GM19455 (cell line): ENCODE data around the gene PLEKHG1.

Experiments used
- ATAC-seq: cut with Tn5 transposase; IDR thresholded peaks from one replicate; pipeline ENCODE4 v1.9.1; 2021; ENCODE audit not compliant: unreplicated experiment

PLEKHG1 gene

DNA sequence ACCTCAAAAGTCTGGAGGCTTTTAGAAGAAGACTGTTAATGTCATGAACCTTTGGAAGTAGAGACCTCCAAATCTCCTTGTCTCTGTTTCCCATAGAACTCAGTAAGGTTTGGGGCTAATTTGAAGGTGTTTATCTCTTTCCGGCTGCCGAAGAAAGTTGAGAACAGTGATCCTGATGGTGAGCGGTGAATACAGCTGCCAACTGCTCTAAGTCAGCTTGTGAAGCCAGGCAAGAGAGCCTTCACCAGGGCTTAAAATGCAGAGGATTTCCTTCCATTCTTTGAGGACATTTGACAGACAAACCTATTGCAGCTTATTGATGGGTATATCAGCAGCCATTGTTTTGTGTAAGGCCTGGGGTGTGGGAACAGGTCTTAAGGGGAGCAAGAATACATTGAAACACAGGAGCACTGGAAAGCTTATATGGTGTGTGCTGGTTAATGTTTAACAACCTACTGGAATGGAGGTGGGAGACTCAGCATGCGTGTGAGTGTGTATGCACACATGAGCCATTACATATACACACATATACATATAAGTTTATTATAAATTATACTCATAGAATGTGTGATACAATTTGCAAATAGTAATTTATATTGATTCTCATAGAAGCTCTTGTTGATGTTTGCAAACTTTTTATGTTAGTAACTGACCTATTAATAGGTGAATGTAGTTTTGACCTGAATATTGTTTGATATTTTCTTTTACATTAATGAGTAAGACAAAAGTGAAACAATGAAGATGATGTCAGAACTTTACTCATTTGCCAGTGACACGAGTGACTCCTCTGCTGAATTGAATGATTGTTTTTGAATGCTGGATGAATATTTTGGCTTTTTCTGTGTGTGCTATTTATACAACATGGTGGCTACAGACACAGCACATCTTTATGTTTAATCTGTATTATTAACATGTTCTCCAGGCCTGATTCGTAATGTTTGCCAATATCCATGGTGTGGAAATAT lies 18.1 kb downstream of the PLEKHG1 start:
- ATAC-seq, result no peak

DNA sequence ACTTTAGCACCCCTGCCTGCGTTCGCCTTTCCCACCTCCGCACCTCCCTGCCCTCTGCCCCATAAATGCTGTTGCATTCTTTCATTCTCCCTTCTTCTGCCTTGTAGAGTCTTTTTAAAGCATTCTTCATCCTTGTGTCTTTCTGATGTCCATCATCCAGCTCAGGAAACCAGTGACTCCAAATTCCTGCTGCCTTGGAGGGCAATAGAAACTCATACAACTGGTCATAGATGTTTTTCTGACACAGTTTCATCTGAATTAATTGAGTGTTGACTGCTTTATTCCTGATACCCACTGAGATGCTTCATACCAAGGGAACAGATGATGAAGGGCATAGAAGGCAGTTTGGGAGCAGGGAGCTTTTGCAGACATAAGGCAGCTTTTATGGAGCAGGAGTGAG lies 19.6 kb downstream of the PLEKHG1 start:
- ATAC-seq, result no peak

DNA sequence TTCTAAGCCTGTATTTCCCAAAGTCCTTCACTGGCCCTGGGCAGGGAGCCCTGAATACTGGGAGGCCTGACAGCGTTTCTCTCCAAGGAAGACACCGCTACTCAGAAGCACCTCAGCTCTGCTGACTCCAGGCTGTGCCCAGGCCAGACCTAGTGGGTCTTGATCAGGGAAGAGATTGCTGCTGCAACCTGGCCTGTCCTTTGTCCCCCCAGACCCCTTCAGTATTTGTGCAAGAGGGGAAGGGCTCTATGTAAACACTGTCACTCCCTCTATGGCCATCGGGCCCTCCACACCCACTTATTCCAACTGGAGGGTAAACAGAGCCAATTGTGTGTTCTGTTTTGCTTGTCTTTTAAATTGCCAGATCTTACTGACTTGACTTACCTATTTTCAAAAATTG lies 20.6 kb downstream of the PLEKHG1 start:
- no peak for ATAC-seq

DNA sequence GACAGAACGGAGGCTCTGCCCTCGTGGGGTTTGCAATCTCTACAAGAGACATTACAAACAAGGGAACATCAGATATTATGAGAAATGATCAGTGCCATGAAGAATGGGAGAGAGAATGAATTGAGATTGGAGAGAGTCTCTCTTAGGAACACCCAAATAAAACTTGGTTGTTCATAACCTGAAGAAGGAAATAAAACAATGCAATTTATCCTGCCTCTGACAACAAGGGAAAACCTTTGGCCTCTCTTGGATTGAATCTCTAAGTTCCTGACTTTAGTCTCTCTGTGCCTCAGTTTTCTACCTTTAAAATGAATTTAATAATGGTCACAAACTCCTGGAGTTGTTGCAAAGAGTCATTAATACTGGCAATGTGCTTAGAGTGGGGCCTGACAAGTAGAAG lies 21.1 kb downstream of the PLEKHG1 start:
- ATAC-seq, result no peak

DNA sequence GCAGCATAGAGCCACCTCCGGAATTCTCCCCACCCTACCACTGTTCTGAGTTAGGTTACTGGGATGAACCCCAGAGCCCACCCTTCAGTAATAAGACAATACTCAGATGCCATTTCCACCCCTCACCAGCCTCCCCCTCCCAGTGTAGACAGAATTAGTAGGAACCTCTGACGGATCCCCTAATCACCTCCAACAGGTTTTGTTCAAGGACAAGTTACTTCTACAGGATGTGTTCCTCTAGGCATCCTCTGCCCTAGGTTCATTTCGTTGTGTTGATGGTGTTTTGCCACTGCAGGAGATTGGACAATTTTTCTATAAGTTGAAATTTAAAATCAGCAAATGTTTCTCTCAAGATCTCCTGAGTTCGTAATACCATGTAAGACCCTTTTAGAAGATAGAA lies 22.8 kb downstream of the PLEKHG1 start:
- ATAC-seq, result no peak

DNA sequence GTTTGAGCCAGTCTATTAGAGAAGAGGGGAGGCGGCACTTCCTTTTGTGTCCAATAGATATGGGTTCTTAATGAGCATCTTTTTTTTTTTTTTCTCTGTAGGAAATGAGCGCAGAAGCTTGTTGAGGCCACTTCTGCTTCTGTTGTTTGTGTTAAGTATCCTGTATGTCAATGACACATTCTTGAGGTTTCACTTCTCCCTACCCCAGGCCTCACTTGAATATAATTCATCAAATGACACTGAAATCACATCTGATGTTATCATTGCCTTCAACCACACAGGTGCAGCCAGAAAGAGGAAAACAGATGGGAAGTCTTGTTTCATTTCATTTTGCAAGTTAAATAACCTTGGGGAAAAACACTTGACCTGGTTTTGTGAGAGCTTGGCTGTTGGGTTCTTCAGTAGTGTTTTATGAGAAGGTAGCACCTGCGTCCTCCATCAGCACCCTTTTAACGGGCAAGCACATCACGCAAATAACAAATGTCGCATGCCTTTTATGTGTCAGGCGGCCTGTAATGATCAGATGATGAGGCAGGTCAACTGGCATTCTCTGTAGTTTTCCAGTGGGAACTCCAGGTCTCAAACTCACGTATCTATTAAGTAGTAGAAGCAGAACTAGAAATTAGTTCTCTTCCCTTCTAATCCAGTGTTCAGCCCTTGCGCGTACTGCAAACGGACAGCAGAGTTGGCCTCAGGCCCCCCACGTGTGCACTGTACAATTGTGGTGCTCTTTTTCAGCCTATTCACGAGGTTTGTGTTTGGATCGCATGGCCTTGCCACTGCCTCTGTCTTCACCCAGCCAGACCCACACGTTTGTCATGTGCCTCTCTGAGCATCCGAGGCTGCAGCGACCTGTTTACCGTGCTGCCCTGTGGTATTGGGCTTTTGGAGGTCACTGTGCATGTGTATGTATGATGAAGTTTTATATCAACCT lies 23.5 kb downstream of the PLEKHG1 start:
- ATAC-seq, result peak; percentile 98

DNA sequence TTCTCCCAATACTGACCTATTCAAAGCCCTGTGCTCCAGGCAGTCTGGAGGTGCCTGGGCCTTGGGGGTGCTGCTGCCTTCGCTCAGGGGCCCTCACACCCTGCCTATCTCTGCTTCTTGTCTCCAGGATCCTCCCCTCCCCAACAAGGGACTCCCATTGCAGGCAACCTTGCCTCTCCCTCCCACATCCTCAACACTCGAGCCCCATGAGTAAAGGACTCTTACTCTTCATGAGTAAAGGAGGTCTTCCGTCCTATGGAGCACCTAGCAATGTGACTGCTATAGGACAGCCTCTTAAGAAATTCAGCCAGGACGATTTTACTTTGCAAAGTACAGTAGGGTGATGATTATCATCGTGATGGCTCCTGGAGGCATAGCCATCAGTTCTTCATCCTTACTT lies 24.5 kb downstream of the PLEKHG1 start:
- ATAC-seq, result no peak

DNA sequence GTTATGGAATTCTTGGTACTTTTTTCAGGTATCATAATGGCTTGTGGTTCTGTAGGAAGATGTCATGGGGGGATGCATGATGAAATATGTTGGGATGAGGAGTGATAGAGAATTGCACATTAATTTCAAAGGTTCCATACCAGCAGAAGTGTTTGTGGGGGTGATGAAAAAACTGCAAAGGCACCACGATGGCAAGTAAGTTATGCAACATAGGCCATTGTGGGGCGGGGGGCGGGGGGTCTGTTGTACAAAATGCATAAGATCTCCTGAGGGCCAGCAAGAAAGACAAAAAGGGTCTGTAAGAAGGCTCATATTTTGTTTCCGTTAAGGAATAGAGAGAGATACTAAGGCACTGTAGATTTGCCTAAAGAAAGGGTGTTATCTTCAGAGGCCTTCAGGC lies 26.2 kb downstream of the PLEKHG1 start:
- no peak for ATAC-seq

DNA sequence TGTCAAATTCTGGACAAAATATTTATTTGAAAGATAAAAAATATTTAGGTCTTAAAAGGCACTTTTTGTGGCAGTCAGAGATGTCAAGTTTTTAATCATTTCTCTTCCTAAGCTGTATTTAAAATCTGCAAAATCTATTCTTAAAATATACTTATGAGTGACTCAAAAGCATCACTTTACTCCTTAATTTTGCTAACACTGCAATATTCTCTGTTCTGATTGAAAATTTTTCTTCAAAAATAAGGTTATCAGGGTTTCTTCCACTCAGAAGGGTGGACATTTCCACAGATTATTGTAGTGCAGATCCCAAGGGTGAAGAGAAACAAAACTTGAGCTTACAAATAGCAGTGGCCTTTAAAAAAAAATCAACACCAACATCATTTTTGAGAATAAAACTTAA lies 27.5 kb downstream of the PLEKHG1 start:
- ATAC-seq, result no peak

DNA sequence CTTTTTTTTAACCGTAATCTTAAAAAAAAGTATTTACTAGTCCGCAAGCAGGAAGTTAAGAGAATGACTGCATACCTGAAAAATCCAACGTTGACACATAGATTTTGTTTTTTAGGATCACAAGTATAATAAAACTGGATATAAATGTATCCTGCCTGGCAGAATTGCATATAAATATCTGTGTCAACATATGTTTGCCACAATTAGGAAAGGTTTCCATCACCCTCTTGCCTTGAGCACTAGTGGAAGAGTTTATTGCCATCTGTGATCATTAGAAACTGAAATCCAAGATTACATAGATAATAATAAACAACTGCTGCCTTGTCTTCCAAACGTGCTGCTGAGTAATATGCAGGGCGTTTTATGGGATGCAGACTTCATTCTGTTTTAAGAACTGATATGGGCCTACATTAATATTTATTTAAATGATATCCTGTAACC lies 27.9 kb downstream of the PLEKHG1 start:
- no peak for ATAC-seq

DNA sequence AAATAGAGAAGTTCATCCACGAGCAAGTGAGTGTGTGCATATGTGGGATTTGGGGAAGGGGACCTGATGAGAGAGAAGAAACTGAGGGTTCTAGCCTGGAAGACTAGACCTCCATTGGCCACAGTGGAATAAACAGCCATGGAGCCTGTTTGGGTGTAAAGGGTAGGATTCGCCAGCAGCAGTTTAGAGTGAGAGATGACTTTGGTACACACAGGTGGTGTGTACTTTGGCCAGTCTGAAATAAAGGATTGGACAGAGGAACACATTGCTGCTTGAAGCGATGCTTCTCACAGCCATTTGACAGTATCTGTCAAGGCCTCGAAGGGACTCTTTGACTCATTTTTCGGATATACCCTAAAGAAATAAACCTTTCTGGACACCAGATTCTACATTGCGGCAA lies 29.2 kb downstream of the PLEKHG1 start:
- ATAC-seq, result no peak

DNA sequence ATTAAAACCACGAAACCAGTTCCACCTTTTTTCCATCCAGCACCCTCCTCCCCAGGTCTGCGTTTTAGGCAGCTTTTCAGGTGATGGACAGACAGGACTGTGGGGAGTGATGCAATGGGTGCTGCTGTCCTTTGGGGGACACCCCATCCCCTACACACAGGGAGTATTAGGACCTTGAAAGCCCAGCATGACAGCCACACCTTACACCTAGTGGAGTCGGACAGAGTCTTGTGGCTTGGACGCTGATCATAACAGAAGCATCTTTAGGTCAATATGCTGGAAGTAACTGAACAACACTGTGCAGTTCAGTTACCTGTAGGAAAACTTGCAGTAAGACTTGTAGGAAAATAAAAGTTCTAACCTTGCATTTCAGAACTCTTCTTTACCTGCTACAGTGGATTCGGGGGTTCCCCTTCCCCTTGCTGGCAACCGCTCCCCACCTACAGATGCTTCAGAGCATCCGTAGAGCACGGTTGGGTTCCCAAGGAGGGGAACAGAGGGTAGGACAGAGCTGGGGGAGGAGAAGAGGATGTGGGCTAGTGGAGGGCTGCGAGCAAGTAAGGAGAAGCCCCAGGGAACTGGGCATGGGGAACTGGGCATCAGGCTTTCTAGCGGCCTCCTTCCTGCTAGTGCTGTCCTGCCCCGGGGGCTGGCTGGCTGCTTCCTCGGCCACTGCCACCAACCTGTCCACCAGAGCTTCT lies 31.7 kb downstream of the PLEKHG1 start:
- ATAC-seq, result no peak

DNA sequence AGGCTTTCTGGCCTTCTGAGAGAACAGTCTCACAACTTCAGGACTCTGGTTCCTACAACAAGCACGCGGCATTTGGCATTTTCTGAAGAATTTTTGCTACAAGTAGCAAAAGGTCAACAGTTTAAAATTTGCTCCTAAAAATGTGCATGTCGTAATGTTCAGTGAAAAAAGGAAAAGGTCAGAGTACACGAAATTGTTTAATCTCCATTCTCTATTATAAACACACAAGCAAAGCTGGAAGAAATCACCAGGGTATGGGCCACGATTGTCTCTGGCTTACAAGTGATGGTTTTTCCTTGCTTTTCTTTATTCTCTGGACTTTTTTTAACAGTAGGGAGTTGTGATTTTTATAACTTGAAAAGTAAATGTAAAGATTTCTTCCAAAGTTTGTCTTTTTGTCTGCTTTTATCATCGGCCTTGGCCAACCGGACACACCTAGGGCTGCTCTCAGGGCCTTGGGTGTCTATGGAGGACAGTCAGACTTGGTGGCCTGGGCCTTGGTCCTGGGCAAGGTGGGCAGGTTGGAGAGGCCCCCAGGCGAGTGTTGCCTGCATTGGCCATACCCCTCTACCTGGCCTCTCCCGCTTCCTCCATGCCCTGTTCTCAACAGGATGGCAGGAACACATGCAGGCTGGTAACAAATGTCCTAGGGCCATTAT lies 32.4 kb downstream of the PLEKHG1 start:
- ATAC-seq, result no peak

DNA sequence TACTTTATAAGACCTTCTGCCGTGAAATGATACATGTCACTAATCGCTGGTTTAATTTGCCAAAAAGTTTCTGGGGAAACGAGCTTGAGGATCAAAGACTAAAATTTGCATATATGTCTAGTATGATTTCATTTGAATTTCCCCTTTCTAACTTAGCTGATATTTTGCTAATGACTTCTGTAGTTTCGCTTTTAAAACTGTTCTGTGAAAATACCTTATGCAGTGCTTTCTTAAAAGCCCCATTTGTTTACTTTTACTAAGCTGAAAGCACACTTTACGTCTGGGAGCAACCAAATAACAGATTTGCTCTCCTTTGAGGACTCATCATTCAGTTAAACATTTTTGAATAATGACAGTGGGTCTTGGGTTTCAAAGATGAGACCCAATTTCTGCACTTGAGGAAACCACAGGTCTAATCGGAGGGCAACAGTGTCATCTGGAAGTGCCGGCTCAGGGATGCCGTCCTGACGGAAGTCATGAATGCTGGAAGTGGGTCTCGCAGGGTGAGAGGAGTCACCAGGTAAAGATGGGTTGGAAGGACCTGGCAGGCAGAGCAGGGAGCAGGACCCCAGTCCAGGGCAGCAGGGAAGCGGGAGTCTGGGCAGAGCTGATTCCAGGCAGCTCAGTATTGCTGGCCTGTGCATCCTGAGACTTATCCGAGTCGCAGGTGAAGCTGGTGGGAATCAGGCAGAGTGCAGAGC lies 33.2 kb downstream of the PLEKHG1 start:
- ATAC-seq, result peak; percentile 48

DNA sequence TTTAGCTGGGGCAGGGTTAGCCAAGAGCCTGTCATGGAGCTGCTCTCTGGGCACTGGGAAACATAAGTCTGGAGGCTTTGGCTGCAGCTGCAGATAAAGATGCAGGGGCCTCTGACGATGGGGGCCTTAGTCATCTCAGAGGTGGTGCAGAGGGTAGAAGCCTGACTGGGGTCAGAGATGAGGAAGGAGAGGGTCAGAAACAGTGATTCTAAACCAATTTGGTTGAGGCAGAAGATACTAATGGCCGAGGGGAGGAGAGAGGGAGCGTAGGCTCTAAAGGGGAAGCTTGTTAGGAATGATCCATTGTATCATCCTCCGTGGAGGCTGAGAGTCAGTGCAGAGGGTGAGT lies 33.8 kb downstream of the PLEKHG1 start:
- ATAC-seq, result peak; percentile 14

DNA sequence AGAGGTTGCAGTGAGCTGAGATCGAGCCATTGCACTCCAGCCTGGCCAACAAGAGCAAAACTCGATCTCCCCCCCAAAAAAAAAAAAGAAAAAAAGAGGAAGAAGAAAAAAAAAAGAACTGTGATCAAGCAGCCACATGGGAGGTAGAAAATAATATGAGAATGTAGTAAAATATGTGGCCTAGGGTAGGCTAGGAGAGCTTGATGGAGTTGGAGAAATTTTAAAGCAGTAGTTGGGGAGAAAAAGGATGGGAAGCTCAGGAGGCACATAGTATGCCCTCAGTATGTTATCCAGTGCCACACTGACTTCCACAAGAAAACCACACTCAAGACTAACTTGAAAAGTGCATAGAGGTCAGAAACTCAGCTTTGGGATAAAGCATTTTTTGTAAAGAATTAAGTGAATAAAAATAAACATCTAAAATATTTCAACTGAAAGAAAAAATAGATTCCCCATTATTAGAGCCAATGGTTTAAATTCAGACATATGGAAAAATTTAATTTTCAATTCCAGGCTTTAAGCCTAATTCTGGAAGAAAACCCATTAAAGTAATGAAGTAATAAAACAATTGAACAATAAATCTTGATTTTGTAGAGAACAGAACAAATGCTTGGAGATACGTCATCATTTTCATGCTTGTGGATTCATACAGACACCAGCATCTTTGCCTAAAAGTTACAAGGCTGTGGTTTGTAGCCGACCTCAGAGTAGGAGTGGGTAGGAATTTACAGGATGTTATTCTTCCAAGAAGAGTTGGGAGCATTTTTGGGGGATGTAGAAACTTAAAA lies 34.7 kb downstream of the PLEKHG1 start:
- no peak for ATAC-seq

DNA sequence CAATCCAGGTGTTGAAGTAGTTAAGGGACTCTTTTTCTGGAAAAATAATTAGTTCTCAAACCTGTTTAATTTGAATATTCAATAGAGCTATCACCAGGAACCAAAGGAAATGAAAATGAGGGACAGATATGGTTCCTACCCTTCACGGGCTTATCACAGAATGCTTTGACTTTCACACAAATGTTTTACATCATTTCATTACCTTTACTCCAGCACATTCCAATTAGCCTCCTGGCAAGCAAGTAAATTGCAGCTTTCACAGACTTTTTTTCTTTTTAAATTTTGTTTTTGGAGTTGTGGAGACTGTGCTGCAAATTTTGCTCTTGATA lies 35.2 kb downstream of the PLEKHG1 start:
- no peak for ATAC-seq

DNA sequence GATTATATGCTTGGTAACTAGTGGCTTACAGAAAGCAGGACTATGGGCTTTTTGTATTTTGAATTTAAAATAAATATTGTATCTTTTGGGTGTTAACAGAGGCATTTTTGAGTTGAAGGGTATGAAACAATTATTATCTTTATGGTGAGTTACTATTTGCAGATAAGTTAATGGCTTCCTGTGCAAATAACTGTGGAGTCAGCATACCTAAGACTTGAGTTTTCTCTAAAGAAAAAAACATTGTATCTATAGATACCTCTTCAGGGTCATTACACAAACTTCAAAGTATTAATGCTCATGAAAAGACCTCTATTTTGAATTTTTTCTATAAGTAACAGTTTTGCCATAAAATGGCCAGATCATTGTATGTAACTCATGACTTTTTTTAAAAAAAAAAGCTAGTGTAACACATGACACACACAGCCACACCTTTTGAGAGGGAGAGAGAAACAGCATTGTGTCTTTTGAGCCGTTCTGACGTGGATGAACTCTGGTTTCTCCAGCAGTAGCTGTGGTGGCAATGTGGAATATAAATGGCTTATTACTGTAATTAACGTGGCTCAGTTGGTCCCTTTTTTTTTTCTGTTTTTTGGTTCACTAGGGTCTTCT lies 36.3 kb downstream of the PLEKHG1 start:
- no peak for ATAC-seq

DNA sequence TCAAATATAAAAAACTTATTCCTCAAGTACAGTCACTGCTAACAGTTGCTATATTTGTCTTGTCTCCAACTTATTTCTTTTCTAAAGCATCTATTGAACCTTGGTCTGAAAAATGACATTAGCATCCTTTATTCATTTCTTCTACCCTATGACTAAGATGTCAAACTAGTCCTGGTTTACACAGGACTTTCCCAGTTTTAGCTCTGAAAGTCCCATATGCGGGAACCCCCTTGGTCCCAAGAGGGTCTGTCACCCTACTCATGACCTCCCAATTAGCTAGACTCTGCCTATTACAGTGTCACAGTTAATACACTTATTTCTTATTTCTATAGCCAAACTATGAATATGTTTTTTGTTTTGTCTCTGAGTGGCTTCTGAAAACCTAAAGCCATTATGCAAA lies 37.1 kb downstream of the PLEKHG1 start:
- no peak for ATAC-seq
